Endothelial cell (in vitro differentiated cells): ENCODE measurements around the gene CNBD2. TPM values are rescaled to one million over a fixed set of nuclear protein-coding genes. Genes with fewer than 3 reads are reported as not detected.

Experiments used
- DNase-seq: peaks from one replicate; pipeline ENCODE4 v3.0.0; 2021; ENCODE audit warnings: low spot score
- H3K27ac Mint-ChIP-seq: one replicate; pipeline ENCODE4 v1.8.0; 2021; ENCODE audit warnings: mixed read lengths, inconsistent platforms; ENCODE audit not compliant: unreplicated experiment
- H3K27me3 Mint-ChIP-seq: one replicate; pipeline ENCODE4 v1.8.0; 2021; ENCODE audit warnings: mild to moderate bottlenecking, moderate library complexity, mixed read lengths, inconsistent platforms; ENCODE audit not compliant: unreplicated experiment
- H3K36me3 Mint-ChIP-seq: one replicate; pipeline ENCODE4 v1.8.0; 2021; ENCODE audit warnings: mild to moderate bottlenecking, low read depth, mixed read lengths, inconsistent platforms; ENCODE audit not compliant: unreplicated experiment
- H3K4me1 Mint-ChIP-seq: one replicate; pipeline ENCODE4 v1.8.0; 2021; ENCODE audit warnings: mild to moderate bottlenecking, mixed read lengths, inconsistent platforms; ENCODE audit not compliant: unreplicated experiment
- H3K4me3 Mint-ChIP-seq: one replicate; pipeline ENCODE4 v1.8.0; 2021; ENCODE audit warnings: mild to moderate bottlenecking, mixed read lengths, inconsistent platforms; ENCODE audit not compliant: unreplicated experiment
- H3K9me3 Mint-ChIP-seq: one replicate; pipeline ENCODE4 v1.8.0; 2021; ENCODE audit warnings: mixed read lengths, inconsistent platforms; ENCODE audit not compliant: unreplicated experiment
- CTCF ChIP-seq: fragments of 200-600 bp; sonication (generic); IDR thresholded peaks from one replicate; pipeline ENCODE4 v1.5.0; 2021; ENCODE audit warnings: antibody characterized with exemption; ENCODE audit not compliant: unreplicated experiment
- total RNA-seq: library from RNA; stranded (reverse); fragmentation: NEBNext Ultra II Directional; extraction: Animal tissue kit (Norgen Biotek cat#: 25700); gene quantifications from one replicate; pipeline ENCODE4 v1.2.1, GENCODE V29; 2021; ENCODE audit not compliant: unreplicated experiment

CNBD2 gene
- total RNA-seq, 1 donor from 2014 or later, result 8.8 TPM

- peaks cover 7% of the 10 kb centered on the region for H3K27me3 Mint-ChIP-seq
- no peak for DNase-seq
- H3K36me3 Mint-ChIP-seq, result peaks cover 4% of the 10 kb centered on the region
- H3K27ac Mint-ChIP-seq, result no peak overlapping the region
- no peak overlapping the region for H3K4me3 Mint-ChIP-seq
- no peaks in the 10 kb centered on the region for H3K4me1 Mint-ChIP-seq
- TF ChIP-seq CTCF, result no peak
- H3K9me3 Mint-ChIP-seq, result no peaks in the 10 kb centered on the region
Measured at GRCh38 chr20:36061754-36062153, 93.4 kb downstream of the CNBD2 start.

GRCh38 chr20:36062799-36063198 is 94.4 kb downstream of the CNBD2 start:
- no peak overlapping the region for H3K27ac Mint-ChIP-seq
- TF ChIP-seq CTCF, result no peak
- peaks cover 4% of the 10 kb centered on the region for H3K36me3 Mint-ChIP-seq
- DNase-seq, result no peak
- peaks cover 4% of the 10 kb centered on the region for H3K27me3 Mint-ChIP-seq
- H3K4me1 Mint-ChIP-seq, result no peaks in the 10 kb centered on the region
- H3K9me3 Mint-ChIP-seq, result no peaks in the 10 kb centered on the region
- no peak overlapping the region for H3K4me3 Mint-ChIP-seq

- Mint-ChIP-seq H3K4me3 (peak overlapping the region; percentile 79), H3K9me3 (no peaks in the 10 kb centered on the region), H3K27me3 (peaks cover 4% of the 10 kb centered on the region), H3K4me1 (no peaks in the 10 kb centered on the region), H3K27ac (peak overlapping the region; percentile 64), H3K36me3 (peaks cover 4% of the 10 kb centered on the region)
- TF ChIP-seq CTCF, result no peak
- DNase-seq, result no peak
Measured at GRCh38 chr20:36063916-36064657, 95.7 kb downstream of the CNBD2 start.

- TF ChIP-seq CTCF, result no peak
- peaks cover 4% of the 10 kb centered on the region for H3K27me3 Mint-ChIP-seq
- no peaks in the 10 kb centered on the region for H3K9me3 Mint-ChIP-seq
- H3K4me3 Mint-ChIP-seq, result peak overlapping the region; percentile 81
- H3K4me1 Mint-ChIP-seq, result peaks cover 3% of the 10 kb centered on the region
- DNase-seq, result peak; percentile 98
- peaks cover 4% of the 10 kb centered on the region for H3K36me3 Mint-ChIP-seq
- H3K27ac Mint-ChIP-seq, result no peak overlapping the region
Measured at GRCh38 chr20:36064658-36065426, 96.5 kb downstream of the CNBD2 start.
